GM12874 (cell line): ENCODE data around the gene FYB1.

ENCODE experiments used
- CTCF ChIP-seq: IDR thresholded peaks from 2 replicates; pipeline ENCODE4 v1.5.1; 2011; ENCODE audit warnings: low read depth, mild to moderate bottlenecking, control low read depth, low read length, moderate library complexity; ENCODE audit not compliant: insufficient read depth

FYB1 gene

GRCh38 chr5:39118638-39119037, 100.7 kb downstream of the FYB1 start:
- no peak for TF ChIP-seq CTCF

GRCh38 chr5:39117401-39117800, 102.0 kb downstream of the FYB1 start:
- TF ChIP-seq CTCF, result no peak

- TF ChIP-seq CTCF, result no peak
Measured at GRCh38 chr5:39116344-39117170, 102.8 kb downstream of the FYB1 start.

GRCh38 chr5:39115644-39116343, 103.6 kb downstream of the FYB1 start:
- TF ChIP-seq CTCF, result no peak

- no peak for TF ChIP-seq CTCF
Measured at GRCh38 chr5:39114155-39114554, 105.2 kb downstream of the FYB1 start.

- TF ChIP-seq CTCF, result no peak
Measured at GRCh38 chr5:39113354-39113953, 105.9 kb downstream of the FYB1 start.

- TF ChIP-seq CTCF, result no peak
Measured at GRCh38 chr5:39109606-39110005, 109.8 kb downstream of the FYB1 start.
